Measurements from ENCODE around the gene RNF148.

GRCh38 chr7:122658856-122659255 lies 43.9 kb downstream of the RNF148 start:
- no peak for TF ChIP-seq CTCF (IDR thresholded peaks at IDR 0.05; ENCODE audit: insufficient read depth, low read length, poor library complexity, severe bottlenecking)
- TF ChIP-seq EZH2phosphoT487 (conservative IDR thresholded peaks at IDR 0.05; ENCODE audit: low read length) = no peak

Data from SU-DHL-6 (cell line).